Breast epithelium (tissue), 3 donors: Measurements from ENCODE around the gene NAA80.
"Not testable (repeated sequence)": the region's sequence is repeated elsewhere in the genome, so short reads cannot be mapped to it uniquely, and the experiment has no call there.

Source experiments
- POLR2A ChIP-seq: fragments of 450-650 bp; IDR thresholded peaks from one replicate; pipeline ENCODE4 v1.6.1; 2016; ENCODE audit warnings: antibody characterized with exemption, mild to moderate bottlenecking, moderate library complexity
- POLR2AphosphoS5 ChIP-seq, 3 donors: sonication (generic); formaldehyde crosslinking; IDR thresholded peaks; one replicate each; pipeline ENCODE4 v1.6.1; 2017; ENCODE audit warnings: antibody characterized with exemption in 3 of 3

DNA sequence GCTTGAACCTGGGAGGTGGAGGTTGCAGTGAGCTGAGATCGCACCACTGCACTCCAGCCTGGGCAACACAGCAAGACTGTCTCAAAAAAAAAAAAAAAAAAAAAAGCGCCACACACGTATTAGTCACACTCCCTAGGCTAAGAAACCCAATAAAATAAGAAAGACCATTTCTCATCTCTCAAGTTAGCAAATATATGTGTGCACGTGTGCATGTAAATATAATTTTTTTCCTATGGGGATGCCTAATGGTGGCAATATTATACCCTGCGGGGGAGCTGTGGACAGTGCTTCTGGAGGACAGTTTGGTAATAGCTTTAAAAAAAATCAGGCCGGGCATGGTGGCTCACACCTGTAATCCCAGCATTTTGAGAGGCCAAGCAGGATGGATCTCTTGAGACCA is 15.1 kb downstream of the NAA80 start:
- not testable (repeated sequence) for TF ChIP-seq POLR2A; POLR2AphosphoS5 (IDR thresholded peaks at IDR 0.05)
